ENCODE data around the gene SPSB2. TPM values are rescaled to one million over a fixed set of nuclear protein-coding genes. Genes with fewer than 3 reads are reported as not detected.
A peak's percentile ranks its signal among the peaks of the same experiment; 100 is the strongest.

The SPSB2 gene
- total RNA-seq, 1 experiment from 2014 or later: 11.6 TPM

DNA sequence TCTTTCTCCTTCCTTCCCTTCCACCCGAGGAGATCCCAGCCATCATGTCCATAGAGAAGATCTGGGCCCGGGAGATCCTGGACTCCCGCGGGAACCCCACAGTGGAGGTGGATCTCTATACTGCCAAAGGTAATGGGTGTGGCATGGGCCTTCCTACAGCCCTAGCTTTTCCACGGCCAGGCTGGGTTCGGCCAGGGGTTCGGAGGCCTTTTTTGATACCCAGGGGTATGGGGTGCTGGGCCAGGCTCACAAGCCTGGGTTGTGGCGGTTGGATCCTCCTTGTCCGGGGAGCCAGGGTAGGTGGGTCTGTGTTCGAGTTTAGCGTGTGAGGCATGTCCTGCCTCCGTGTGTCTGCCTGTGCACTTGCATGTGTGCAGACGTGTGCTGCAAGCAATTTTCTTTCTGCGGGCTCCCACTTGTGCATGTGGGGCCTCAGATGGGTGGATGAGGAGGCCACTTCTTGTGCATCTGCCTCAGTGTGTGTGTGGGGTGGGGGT lies 42.7 kb upstream of the SPSB2 start:
- Histone ChIP-seq H3K36me3 (ENCODE audit: control insufficient read depth, insufficient read depth, low read length) (no peaks in the 10 kb centered on the region; the same call in 1 of the 2 replicates), H3K27ac (ENCODE audit: low read length) (no peak overlapping the region), H3K4me3 (ENCODE audit: low read depth in 2 of 2, low read length in 2 of 2) (peak overlapping the region in 1 of 2 experiments; percentile 69; a peak in 2 of 4 replicates), H3K9me3 (ENCODE audit: control insufficient read depth, insufficient read depth, low read depth, low read length) (no peaks in the 10 kb centered on the region), H3K27me3 (ENCODE audit: control insufficient read depth, insufficient read depth, low read length) (no peaks in the 10 kb centered on the region), H3K4me1 (ENCODE audit: control insufficient read depth, insufficient read depth, low read length) (peaks cover 4% of the 10 kb centered on the region; the same call in 1 of the 2 replicates)
- in situ Hi-C loops (cut with HindIII; ENCODE audit: low pct_unique_long_range_greater_than_20kb, low sequenced_read_pairs): no loop called here
- ChIA-PET POLR2A (no interaction called here), CTCF (no interaction called here)
- BruUV-seq (replicated peaks): no TSS peak
- intact Hi-C loops (cut with micrococcal nuclease; ENCODE audit: unreplicated experiment): no loop called here
- ATAC-seq: no peak
- DNase-seq (ENCODE audit: low read depth, low spot score): no peak
- no peak for TF ChIP-seq SIN3A (IDR thresholded peaks at IDR 0.05; ENCODE audit: borderline replicate concordance, insufficient read depth, low read depth, low read length)
- TF ChIP-seq, protein P1, sequence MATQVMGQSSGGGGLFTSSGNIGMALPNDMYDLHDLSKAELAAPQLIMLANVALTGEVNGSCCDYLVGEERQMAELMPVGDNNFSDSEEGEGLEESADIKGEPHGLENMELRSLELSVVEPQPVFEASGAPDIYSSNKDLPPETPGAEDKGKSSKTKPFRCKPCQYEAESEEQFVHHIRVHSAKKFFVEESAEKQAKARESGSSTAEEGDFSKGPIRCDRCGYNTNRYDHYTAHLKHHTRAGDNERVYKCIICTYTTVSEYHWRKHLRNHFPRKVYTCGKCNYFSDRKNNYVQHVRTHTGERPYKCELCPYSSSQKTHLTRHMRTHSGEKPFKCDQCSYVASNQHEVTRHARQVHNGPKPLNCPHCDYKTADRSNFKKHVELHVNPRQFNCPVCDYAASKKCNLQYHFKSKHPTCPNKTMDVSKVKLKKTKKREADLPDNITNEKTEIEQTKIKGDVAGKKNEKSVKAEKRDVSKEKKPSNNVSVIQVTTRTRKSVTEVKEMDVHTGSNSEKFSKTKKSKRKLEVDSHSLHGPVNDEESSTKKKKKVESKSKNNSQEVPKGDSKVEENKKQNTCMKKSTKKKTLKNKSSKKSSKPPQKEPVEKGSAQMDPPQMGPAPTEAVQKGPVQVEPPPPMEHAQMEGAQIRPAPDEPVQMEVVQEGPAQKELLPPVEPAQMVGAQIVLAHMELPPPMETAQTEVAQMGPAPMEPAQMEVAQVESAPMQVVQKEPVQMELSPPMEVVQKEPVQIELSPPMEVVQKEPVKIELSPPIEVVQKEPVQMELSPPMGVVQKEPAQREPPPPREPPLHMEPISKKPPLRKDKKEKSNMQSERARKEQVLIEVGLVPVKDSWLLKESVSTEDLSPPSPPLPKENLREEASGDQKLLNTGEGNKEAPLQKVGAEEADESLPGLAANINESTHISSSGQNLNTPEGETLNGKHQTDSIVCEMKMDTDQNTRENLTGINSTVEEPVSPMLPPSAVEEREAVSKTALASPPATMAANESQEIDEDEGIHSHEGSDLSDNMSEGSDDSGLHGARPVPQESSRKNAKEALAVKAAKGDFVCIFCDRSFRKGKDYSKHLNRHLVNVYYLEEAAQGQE (IDR thresholded peaks at IDR 0.05; ENCODE audit: insufficient read depth in 1 of 2, low read depth in 2 of 2, low read length in 1 of 2): no peak
- TF ChIP-seq POLR2AphosphoS5 (IDR thresholded peaks at IDR 0.05; ENCODE audit: low read depth, low read length): no peak
- TF ChIP-seq TCF7L2 (IDR thresholded peaks at IDR 0.05; ENCODE audit: low read depth, low read length): no peak
- TF ChIP-seq, protein P2, sequence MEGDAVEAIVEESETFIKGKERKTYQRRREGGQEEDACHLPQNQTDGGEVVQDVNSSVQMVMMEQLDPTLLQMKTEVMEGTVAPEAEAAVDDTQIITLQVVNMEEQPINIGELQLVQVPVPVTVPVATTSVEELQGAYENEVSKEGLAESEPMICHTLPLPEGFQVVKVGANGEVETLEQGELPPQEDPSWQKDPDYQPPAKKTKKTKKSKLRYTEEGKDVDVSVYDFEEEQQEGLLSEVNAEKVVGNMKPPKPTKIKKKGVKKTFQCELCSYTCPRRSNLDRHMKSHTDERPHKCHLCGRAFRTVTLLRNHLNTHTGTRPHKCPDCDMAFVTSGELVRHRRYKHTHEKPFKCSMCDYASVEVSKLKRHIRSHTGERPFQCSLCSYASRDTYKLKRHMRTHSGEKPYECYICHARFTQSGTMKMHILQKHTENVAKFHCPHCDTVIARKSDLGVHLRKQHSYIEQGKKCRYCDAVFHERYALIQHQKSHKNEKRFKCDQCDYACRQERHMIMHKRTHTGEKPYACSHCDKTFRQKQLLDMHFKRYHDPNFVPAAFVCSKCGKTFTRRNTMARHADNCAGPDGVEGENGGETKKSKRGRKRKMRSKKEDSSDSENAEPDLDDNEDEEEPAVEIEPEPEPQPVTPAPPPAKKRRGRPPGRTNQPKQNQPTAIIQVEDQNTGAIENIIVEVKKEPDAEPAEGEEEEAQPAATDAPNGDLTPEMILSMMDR (IDR thresholded peaks at IDR 0.05): no peak

DNA sequence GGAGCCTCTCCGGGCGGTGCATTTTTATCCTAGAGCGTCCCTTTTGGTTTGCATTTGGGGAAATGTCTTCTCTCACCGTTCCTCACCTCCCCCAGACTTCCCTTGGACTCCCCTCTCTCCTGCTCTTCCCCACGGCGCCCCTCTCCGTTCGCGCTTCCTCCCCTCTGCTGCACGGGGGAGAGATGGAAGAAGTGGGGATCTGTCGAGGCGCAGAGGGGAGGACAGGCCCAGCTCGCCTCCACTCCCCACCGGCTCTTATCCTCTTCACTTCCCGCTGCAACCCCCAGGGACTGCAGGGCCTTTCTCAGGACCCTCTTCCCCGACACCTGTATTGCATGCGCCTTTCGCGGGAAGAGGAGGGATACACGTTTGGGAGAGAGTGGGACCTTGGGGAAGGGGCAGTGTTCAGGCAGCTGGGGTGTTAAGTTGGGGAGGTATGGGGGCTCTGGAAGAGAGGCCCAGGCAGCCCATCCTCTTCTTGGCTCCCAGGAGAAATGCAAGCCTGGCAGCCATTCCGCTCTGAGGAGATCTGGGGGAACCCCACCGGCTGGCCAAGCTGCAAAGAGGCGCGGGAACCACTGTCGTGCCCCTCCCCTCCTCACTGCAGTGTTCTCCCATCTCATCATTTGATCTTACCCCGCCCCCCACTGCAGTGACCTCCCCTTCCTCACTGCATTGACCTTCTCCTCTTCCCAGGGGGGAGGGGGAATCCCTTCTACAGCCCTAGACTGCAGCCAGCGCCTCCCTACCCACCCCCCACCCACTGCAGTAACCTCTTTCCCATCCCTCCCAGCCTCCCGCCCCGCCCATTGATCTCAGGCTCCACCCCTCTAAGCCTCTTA lies 42.1 kb upstream of the SPSB2 start:
- Histone ChIP-seq H3K27me3 (ENCODE audit: control insufficient read depth, insufficient read depth, low read length) (no peaks in the 10 kb centered on the region), H3K9me3 (ENCODE audit: control insufficient read depth, insufficient read depth, low read depth, low read length) (no peaks in the 10 kb centered on the region), H3K36me3 (ENCODE audit: control insufficient read depth, insufficient read depth, low read length) (no peaks in the 10 kb centered on the region; the same call in 1 of the 2 replicates), H3K4me3 (ENCODE audit: low read depth in 2 of 2, low read length in 2 of 2) (peak overlapping the region; percentile 43 to 69), H3K4me1 (ENCODE audit: control insufficient read depth, insufficient read depth, low read length) (peaks cover 4% of the 10 kb centered on the region; the same call in 1 of the 2 replicates), H3K27ac (ENCODE audit: low read length) (peak overlapping the region; percentile 51; the same call in 1 of the 2 replicates)
- TF ChIP-seq POLR2AphosphoS5 (IDR thresholded peaks at IDR 0.05; ENCODE audit: low read depth, low read length): no peak
- TF ChIP-seq, protein P1 (IDR thresholded peaks at IDR 0.05; ENCODE audit: insufficient read depth in 1 of 2, low read depth in 2 of 2, low read length in 1 of 2): no peak
- TF ChIP-seq SIN3A (IDR thresholded peaks at IDR 0.05; ENCODE audit: borderline replicate concordance, insufficient read depth, low read depth, low read length): no peak
- no peak for TF ChIP-seq TCF7L2 (IDR thresholded peaks at IDR 0.05; ENCODE audit: low read depth, low read length)
- TF ChIP-seq, protein P2 (IDR thresholded peaks at IDR 0.05): no peak
- in situ Hi-C loops (cut with HindIII; ENCODE audit: low pct_unique_long_range_greater_than_20kb, low sequenced_read_pairs): no loop called here
- intact Hi-C loops (cut with micrococcal nuclease; ENCODE audit: unreplicated experiment): no loop called here
- ATAC-seq: peak; percentile 22; the same call in 1 of the 2 replicates
- ChIA-PET CTCF (interaction anchor here (0.8 kb wide), 1 partner anchor 11 kb away, joined by 4 read pairs; no protein-coding TSS in a partner anchor), POLR2A (no interaction called here)
- no peak for DNase-seq (ENCODE audit: low read depth, low spot score)
- BruUV-seq (replicated peaks): no TSS peak

Measured in Panc1 (cell line).